Measurements from ENCODE around the gene RYR3.

Gene RYR3

GRCh38 chr15:33710748-33711147, 400.0 kb downstream of the RYR3 start:
- no peak for DNase-seq (ENCODE audit: low read depth)

- no peak for DNase-seq (ENCODE audit: low read depth)
These were observed 405.3 kb downstream of the RYR3 start for GRCh38 chr15:33716025-33716424.

GRCh38 chr15:33720952-33721351, 410.2 kb downstream of the RYR3 start:
- DNase-seq (ENCODE audit: low read depth): no peak

- DNase-seq (ENCODE audit: low read depth): no peak
These were observed 411.4 kb downstream of the RYR3 start for GRCh38 chr15:33722005-33722672.

GRCh38 chr15:33722673-33723015, 411.9 kb downstream of the RYR3 start:
- DNase-seq (ENCODE audit: low read depth): no peak

- DNase-seq (ENCODE audit: low read depth): no peak
These were observed 413.7 kb downstream of the RYR3 start for GRCh38 chr15:33724321-33725036.

- no peak for DNase-seq (ENCODE audit: low read depth)
These were observed 418.9 kb downstream of the RYR3 start for GRCh38 chr15:33729653-33730052.

GRCh38 chr15:33730815-33731214, 420.0 kb downstream of the RYR3 start:
- DNase-seq (ENCODE audit: low read depth): no peak

- no peak for DNase-seq (ENCODE audit: low read depth)
These were observed 424.4 kb downstream of the RYR3 start for GRCh38 chr15:33735143-33735542.

GRCh38 chr15:33735637-33736247, 425.0 kb downstream of the RYR3 start:
- DNase-seq (ENCODE audit: low read depth): no peak

GRCh38 chr15:33737687-33738601, 427.2 kb downstream of the RYR3 start:
- no peak for DNase-seq (ENCODE audit: low read depth)

GRCh38 chr15:33738941-33739664, 428.3 kb downstream of the RYR3 start:
- no peak for DNase-seq (ENCODE audit: low read depth)

- no peak for DNase-seq (ENCODE audit: low read depth)
These were observed 431.5 kb downstream of the RYR3 start for GRCh38 chr15:33742306-33742705.

- no peak for DNase-seq (ENCODE audit: low read depth)
These were observed 432.0 kb downstream of the RYR3 start for GRCh38 chr15:33742800-33743199.

- DNase-seq (ENCODE audit: low read depth): no peak
These were observed 435.4 kb downstream of the RYR3 start for GRCh38 chr15:33746203-33746602.

- DNase-seq (ENCODE audit: low read depth): no peak
These were observed 442.2 kb downstream of the RYR3 start for GRCh38 chr15:33753012-33753411.

- no peak for DNase-seq (ENCODE audit: low read depth)
These were observed 443.5 kb downstream of the RYR3 start for GRCh38 chr15:33754242-33754641.

GRCh38 chr15:33756961-33757360, 446.2 kb downstream of the RYR3 start:
- no peak for DNase-seq (ENCODE audit: low read depth)

GRCh38 chr15:33757516-33758232, 446.9 kb downstream of the RYR3 start:
- DNase-seq (ENCODE audit: low read depth): no peak

- DNase-seq (ENCODE audit: low read depth): no peak
These were observed 455.6 kb downstream of the RYR3 start for GRCh38 chr15:33766389-33766788.

- DNase-seq (ENCODE audit: low read depth): no peak
These were observed 458.0 kb downstream of the RYR3 start for GRCh38 chr15:33768670-33769190.

All from stimulated activated CD8-positive, alpha-beta memory T cell treated with anti-CD3 and anti-CD28 coated beads, Interleukin-15, amount 100 ng/mL, for 24 hours (primary cell).